ENCODE results near the gene SCFD2.
A peak's percentile ranks its signal among the peaks of the same experiment; 100 is the strongest.
"Not testable (repeated sequence)": the region's sequence is repeated elsewhere in the genome, so short reads cannot be mapped to it uniquely, and the experiment has no call there.

SCFD2 gene

DNA sequence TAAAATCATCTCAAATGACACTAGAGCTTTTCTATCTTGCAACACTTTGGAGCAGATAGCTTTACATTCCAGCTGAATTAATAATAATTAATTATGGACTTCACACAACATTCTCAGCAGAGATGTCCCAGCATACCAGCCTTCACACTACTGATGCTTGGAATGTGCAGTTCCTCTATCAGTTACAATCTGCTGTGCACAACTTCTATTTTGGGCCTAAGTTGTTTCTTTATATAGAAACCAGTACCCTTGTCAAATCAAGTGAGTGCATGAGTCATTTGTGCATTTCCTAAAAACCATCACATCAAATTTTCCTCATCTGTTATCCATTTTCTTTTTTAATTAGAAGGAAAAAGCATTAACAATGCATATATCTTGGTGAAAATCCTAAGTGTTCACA lies 512.5 kb downstream of the SCFD2 start:
- no peak for DNase-seq (ENCODE audit: low read depth)

DNA sequence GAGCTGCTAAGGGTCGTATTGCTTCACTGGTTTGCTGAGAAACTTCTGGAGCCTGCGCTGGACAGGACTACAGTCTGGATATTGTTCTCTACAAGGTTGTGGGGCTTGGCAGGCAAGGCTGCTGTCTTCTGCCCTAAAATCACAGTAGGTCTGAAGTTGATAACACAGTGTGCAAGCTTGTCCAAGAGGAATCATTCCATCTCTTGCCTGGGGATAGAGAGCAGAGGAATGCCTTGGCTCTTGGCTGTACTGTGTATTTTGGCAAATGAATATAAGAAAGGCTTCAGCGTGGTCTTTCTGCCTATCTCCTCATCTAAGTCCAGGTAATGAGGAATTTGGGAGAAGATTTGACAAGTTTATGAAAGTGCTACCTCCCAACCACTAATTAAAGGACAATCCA lies 513.1 kb downstream of the SCFD2 start:
- no peak for DNase-seq (ENCODE audit: low read depth)

DNA sequence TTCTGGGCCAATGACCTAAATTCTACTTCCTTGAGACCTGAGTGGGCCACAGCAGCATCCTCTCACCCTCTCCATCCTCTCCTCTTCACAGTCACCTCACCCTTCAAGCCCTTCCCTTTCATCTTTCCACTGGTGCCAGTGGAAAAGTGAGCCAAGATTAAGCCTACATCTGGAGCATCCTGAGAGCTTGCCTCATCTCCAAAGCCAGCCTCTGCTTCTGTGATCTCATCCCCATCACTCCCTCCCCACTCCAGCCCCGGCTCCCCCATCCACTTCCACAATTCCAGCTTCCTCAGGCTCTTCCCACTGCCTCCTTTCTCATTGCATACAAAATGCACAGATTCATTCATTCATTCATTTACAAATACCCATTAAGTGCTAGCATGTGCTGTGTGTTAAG lies 513.8 kb downstream of the SCFD2 start:
- no peak for DNase-seq (ENCODE audit: low read depth)

DNA sequence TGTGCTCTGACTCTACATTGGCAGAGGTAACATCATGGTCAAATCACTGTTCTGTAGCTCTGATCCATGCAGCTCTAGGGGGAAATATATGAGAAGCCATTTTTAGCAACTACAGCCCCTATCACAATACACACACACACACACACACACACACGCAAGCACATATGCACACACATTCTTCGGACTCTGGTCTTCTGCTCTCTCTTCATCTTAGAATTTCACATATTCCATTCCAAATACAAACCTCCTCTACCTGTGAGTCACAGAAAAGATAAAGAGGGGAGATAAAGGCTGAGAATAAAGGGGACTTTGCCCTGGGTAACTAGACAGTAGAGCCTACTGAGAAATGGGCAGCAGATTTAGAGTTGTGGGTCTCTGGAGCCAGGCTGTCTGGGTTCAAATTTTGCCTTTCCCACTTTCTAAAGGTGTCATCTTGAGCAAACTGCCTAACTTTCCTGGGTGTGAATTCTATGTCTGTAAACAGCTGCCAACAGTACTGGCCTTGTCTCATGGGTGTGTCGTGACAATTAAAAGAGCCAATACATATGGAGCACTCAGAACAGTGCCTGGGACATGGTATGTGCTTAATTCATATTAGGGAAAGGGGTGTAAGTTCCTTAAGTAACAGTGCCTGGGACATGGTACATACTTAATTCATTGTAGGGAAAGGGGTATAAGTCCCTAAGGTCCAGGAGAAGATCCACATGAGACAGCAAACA lies 515.3 kb downstream of the SCFD2 start:
- no peak for DNase-seq (ENCODE audit: low read depth)

DNA sequence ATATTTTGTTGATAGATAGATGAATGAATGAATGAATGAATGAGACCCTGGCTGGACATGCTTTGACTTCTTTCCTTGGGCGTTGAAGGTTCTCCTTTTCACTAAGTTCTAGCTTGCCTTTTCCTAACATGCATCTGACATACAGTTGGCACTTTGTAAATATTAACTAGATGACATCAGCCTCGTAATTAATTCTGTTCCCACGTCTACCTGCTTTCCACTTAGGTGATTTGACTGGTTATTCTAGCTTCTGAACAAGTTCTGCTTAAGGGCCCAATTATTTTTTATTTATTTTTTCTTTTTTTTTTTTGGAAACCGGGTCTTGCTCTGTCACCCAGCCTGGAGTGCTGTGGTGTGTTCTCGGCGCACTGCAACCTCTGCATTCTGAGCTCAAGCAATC lies 517.6 kb downstream of the SCFD2 start:
- no peak for DNase-seq (ENCODE audit: low read depth)

DNA sequence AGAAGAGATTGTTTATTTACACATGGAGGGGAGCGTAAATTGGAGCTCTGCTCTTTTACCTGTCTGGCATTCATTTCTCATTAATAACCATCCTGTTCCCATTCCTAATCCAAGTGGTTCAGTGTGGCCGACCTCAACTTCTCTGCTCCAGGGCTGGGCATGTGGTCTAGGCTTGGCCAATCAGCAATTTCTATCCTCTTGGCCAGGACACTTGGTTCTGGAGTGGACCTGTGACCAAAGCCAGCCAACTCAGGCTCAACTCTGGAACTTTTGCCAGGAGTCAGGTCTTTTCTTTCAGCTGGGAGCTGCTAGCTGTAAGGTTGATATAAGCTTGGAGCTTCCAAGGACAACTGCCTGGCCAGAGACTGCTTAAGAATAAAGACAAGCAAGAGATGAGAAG lies 519.4 kb downstream of the SCFD2 start:
- DNase-seq (ENCODE audit: low read depth), result no peak

DNA sequence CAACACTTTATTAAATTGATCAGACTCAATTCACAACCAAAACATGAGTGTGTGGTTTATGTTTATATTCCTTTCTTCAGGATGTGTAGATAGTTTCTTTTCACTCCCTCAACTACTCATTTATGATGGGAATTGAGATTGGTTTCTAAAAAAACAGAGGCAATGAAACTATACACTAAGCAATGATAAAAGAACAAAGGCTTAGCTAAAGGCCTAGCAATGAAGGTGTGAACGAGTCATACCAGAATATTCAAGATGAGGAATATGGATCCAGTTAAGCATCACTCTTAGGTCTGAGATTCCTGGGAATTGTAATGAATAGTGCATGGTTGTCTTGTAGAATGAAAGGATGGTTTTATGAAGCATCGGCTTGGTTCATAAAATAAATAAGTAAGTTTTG lies 521.3 kb downstream of the SCFD2 start:
- DNase-seq (ENCODE audit: low read depth), result no peak

DNA sequence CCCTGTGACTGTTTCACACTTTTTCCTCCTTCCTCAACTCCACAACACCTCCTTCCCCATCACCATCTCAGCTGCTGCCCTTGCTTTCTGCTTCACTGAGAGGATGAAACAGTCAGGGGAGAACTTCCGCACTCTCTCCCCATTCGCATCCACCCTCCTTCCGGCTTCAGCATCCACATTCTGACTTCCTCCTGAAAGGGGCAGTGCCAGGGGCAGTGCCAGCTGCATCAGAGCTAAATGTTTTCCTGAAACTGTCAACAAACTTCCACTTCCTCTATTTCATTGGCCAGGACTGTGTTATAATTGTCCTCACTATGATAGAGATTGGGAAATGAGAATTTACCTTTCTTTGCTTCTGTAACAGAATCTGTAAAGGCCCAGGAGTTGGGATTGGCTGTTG lies 521.9 kb downstream of the SCFD2 start:
- DNase-seq (ENCODE audit: low read depth), result no peak

DNA sequence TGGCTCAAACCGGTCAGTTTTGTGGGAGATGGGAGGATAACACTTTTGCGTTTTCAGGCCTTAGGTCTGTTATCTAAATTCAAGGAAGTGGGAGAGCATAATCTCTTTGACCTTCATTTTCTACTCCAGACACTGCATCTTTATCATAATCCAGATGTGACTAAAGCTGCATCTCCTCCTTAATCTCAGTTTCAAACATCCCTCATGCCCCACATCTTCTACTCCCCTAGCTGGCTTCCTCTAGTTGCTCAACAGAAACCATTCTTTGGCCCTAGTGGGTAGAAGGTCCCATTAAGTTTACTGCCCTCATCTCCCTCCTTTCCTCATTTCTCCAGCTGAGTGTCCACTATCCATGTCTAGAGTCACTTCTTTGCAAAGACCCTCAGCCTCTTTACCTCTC lies 522.5 kb downstream of the SCFD2 start:
- no peak for DNase-seq (ENCODE audit: low read depth)

DNA sequence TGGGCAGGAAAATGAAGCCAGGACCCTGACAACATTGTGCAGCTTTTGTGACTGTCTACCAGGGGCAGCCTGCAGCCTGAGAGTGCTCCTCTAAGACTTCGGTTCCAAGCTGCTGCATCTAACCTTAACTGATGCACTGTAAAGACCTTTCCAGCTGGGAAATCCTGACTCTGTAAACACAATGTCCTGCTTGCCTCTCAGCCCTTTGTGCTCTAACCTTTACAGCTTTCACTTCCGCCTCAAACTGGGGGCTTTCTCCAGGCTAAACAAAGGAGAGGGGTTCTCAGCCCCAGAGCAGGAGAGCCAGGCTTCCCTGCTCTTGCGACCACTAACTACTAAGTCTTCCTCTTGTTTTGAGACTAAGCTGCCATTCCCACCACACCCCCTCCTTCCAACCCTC lies 523.1 kb downstream of the SCFD2 start:
- no peak for DNase-seq (ENCODE audit: low read depth)

DNA sequence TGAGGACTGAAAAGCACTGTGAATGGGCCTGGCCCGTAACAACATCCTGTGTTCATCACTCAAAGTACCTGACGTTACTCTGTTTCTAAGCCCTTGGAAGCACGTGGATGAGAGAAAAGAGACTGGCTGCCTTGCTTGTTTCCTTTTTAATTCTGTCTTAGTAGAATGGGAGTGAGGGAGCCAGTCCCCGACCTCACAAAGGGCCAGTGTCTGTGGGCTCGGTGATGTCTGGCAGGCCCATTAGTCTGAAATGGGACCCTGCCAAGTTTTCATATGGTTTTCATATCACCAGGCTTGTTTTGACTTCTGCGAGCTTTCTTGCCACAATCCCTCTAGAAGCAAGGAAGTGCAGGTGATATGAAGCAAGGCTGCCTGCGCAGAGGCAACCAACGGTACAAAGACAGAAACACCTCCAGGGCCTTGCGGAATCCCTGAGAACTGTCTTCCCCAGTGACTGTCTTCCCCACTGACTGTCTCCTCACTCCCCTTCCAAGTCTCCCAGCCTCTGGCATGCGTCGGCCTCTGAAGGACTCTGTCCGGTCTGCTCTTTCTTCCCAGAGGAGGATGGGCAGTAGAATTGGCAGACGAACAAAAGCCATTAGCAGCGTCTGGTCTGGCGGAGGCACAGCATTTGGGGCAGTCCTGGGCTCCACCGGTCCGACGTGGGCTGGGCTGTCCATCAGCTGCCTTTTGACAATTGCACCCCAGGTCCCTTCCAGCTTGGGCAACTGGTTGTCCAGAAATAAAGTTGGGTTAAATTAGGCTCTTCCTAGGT lies 524.0 kb downstream of the SCFD2 start:
- no peak for DNase-seq (ENCODE audit: low read depth)

DNA sequence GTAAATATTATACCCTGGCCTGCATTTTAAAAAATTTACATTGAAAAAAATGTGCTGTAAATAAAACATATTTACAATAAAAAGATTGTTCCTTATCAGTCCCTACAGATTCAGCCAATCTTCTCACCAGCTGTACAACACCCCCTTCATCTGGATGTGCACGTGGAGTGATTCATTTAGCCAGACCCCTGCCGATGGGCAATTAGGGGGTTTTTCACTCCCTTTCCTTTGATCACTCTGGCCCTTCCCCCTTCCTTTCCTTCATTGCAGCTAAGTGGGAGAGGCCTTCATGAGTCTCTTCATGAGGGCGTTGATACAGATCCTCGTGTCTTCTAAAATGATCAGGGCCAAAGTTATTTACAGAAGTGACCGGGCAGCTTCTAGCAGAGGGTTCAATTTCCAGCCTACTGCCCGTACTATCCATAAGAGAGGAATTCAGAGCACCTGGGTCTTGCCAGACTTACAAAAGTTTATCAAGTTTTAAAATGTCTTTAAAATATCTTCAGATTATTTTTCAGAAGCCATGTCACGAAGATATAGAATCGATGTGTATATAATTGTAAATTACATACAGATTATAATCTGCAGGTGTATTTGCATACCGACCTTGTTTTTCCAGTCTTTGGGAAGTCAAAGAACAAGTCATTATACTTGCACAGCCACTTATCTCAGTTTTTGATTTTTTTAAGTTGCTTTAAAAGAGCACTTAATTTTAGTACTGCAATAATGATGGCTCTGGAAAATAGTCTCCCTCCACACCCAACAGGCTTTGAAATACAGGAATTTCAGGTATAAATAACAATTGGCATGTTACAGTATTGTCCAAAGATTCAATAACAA lies 525.1 kb downstream of the SCFD2 start:
- no peak for DNase-seq (ENCODE audit: low read depth)

DNA sequence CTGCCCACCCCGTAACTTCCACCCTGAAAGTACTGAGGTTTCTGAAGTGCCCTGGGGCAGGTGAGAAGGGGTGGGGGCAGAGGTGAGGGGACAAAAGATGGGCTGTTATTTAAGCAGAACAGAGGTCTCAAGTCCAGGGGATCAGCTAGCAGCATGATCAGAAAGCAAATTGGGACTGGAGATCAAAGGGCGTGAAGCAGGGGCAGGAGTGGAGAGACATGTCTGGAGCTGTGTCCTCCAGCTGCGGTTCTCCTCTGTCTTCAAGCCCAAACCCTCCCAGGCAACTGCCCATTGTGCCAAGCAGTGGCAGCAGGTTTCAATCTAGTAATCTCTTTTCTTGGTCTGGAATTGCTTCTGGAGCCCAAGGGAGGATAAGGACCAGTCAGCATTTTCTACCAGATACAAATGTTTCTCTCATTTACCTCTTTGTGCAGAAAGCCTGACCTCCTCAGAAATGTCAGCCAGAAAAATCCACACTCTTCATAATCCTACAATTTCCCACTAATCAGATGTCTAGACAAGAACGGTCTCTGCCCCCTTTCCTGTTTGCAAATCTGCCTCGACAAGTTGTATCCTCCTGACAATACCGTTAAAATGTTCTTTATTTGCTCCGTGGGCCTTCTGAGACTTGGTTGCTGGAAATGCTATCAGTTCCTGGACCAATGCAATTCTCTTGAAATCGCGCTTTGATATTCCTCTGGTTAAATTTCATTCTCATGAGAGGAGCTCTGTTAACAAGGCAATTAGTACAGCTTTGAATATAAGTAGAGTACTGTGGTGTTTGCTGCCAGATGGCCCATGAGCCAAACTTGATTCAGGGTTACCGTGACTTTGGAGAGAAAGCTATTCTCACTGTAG lies 526.9 kb downstream of the SCFD2 start:
- DNase-seq (ENCODE audit: low read depth), result no peak

DNA sequence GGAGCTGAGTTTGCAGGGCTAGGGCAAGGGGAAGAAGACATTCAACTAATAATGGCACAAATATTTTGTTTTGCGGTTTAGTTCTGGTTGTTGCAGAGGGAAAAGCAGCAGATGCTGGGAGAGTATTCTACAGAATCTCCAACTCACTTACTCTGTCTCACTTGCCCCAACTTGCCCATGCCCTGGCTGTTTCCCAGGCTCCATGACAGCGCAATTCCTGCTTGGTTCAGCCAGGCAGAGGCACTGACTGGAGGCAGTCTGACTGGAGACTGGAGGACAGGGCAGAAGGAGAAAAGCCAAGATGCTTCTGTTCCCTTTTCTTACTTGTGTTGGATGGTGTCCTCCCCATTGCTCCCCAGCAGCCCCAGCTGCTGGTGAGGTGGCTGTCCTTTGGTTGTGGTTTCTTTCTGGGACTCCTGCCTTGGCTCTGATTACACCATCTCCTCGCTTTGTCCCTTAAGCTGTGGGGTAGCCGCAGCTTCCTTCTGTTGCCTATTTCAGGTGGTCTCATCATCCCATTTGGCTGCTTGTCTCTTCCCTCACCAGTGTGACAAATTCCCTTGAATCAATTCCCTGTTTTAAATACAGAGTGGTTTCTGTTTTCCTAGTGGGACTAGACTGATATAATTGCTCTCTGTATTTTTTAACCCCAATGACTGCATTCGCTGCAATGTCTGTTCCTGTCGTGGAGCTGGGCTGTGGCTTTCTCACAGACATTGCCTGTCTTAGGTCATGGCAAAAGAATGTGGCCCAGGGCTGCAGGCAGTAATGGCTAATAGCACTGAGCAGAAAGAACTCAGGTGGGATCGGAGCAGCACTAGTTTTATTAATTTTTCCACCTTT lies 527.9 kb downstream of the SCFD2 start:
- peak; percentile 80 for DNase-seq (ENCODE audit: low read depth)

DNA sequence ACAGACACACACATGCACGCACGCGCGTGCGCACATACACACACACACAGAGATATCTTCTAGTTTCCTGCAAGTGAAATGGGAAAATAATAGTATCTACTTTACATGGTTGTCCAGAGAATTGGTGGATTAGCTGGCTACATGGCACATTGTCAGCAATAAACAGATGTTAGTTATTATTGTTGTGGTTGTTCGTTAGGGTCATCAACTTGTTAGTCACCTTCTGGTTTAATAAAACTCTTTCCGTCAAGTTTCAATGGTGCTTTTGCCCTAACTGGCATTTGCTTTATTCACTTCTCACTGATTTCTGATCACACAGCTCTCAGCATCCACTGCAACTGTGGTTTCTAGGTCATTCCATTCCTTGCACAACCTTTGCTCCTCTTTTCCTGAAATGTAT lies 529.2 kb downstream of the SCFD2 start:
- no peak for DNase-seq (ENCODE audit: low read depth)

DNA sequence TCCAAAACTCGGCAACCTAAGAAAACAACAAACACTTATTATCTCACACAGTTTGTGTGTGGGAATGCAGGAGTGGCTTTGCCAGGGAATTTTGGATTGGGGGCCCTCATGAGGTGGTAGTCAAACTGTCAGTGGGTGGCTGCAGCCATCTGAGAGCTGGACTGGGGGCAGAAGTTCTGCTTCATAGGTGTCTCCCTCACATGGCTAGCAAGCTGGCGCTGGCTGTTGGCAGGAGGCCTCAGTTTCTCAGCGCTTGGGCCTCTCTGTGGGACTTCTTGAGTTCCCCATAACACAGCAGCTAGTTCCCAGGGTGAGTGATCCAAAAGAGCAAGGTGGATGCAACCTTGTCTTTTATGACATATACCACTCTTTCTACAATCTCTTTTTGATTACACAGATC lies 529.7 kb downstream of the SCFD2 start:
- no peak for DNase-seq (ENCODE audit: low read depth)

DNA sequence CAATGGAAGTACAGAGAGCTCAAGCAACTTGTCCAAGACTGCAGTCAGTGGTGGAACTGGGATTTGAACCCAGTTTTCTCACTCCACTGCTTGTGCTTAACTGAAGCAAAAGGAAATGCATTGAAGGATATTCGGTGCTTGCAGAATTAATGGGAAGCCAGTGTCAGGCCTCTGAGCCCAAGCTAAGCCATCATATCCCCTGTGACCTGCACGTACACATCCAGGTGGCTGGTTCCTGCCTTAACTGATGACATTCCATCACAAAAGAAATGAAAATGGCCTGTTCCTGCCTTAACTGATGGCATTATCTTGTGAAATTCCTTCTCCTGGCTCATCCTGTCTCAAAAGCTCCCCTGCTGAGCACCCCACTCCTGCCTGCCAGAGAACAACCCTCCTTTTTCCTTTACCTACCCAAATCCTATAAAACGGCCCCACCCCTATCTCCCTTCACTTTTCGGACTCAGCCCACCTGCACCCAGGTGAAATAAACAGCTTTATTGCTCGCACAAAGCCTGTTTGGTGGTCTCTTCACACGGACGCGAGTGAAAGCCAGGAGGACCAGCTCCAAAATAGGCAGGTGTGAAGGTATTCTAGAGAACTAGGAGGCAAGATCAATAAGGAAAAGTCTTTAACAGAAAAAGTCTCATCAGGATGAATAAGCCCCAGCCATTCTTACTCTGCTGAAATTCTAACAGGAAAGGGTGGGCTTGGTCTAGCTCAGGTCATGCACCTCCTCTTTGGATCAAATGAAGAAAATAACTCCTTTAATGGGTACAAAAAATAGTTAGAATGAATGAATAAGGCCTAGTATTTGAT lies 531.0 kb downstream of the SCFD2 start:
- not testable (repeated sequence) for DNase-seq (ENCODE audit: low read depth)

DNA sequence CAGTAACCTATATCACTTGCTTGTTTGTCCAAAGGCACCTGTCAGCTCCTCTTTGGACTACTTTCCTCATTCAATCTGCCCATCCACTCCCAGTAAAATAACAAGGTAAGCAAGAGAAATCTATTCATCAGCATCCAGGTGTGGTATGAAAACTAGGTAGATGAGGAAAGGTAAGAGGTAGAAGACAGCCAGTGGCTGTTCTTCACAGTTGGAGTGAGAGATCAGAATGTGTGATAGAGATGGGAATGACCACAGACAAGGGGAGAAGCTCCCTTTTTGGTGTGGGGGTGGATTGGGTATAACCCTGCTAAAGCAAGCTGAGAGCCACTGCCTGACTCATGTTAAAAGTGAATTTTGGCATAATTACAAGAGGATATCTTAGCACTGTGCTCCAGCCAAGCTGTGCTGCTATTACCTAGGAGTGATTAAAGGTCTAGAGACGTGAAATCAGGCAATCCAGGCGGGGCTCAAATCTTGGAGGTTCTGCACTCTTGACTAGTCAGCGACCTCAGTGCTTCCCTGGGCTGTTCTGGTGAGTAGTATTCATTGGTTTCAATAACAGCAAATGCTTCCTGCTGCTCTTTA lies 531.8 kb downstream of the SCFD2 start:
- DNase-seq (ENCODE audit: low read depth), result no peak

DNA sequence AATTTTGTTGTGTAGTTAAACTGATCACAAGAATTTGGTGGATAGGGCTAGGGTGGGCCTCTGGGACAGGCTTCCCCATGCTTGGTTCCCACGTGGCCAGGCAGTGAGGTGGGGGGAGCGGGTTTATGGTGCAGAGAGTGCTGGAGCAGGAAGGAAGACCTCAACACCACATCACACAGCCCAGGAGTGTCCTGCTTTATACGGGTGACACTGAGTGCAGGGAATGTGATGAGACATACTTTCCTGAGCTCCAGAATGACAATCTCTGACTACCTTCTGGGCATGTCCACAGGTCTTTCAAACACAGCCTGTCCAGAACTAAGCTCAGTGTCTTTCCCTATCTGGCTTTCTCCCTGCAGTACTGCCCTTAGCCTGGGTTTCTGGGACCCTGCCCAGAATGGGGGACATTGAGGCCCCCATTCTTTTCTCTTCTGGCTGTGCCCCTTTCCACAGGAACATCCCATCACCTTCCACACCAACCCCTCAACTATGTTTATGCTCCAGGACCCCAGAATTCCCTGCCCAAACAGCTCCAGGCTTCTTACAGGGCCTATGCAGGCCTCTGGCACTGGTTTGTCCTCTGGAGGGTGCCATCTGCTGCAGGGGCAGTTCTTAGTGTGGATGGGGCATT lies 540.3 kb downstream of the SCFD2 start:
- DNase-seq (ENCODE audit: low read depth), result peak; percentile 18

All from ELR (cell line).